ENCODE measurements around the gene APOBR.
"Not testable (repeated sequence)": the region's sequence is repeated elsewhere in the genome, so short reads cannot be mapped to it uniquely, and the experiment has no call there.

APOBR gene

DNA sequence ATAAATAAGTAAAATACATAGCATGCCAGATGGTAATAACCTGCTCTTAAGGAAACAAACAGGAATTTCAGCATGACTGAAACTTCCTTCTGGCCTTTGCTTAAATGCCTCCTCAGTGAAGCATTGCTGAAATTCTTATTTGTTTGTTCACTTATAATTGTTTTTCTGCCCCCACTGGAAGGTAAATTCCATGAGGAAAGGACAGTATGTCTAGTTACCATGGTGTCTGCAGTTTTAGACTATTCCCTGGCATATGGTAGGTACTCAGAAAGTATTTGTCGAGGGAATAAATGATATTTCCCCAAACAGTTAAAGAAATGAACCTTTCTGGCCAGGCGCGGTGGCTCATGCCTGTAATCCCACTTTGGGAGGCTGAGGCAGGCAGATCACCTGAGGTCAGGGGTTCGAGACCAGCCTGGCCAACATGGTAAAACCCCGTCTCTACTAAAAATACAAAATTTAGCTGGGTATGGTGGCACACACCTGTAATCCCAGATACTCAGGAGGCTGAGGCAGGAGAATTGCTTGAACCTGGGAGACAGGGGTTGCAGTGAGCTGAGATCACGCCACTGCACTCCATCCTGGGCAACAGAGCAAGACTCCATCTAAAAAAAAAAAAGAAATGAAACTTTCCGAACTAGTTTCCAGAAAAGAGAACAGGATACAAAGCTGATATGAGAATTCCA, 32.8 kb downstream of the APOBR start:
- DNase-seq, result not testable (repeated sequence)

DNA sequence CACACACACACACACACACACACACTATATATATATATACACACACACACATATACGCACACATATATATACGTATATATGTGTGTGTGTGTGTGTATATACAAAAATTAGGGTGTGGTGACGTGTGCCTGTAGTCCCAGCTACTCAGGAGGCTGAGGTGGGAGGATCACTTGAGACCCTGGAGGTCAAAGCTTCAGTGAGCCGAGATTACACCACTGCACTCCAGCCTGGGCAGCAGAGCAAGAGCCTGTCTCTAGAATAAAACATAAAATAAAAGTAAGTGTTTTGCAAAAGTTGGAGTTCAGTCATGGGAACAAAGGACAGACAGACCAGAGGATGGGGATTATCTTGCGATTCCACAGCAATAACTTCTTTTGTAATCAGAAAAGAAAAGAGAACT, 33.5 kb downstream of the APOBR start:
- DNase-seq, result no peak

DNA sequence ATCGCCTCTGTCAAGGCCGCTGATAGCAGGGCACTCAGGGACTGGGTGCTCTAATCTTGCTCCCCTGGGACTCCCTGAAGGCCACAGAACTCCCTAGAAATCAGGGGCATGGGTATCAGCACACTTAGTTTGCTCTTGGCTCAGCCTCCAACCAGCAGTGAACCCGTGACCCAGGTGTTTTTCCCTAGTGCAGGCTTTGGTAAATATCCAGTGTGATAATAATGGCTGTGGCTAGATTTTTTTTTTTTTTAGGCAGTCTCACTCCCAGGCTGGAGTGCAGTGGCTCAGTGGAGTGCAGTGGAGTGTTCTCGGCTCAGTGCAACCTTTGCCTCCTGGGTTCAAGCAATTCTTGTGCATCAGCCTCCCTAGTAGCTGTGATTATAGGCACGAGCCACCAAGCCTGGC, 34.0 kb downstream of the APOBR start:
- DNase-seq, result no peak

DNA sequence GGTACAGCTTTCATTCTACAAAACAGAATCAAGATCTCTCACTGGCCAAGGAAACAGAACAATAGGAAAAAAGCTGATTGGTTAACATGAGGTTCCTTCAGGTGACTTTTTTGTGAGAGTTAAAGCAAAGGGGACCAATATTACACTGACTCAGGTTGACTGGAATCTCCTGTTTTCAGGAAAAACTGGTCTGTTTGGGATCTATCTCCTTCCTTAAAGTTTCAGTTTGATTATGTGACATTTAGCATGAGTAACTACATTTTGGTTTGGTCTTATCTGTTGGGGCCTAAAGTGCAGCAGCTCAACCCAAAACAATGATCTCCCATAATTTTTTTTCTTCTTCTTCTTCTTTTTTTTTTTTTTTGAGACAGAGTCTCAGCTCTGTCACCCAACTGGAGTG, 34.7 kb downstream of the APOBR start:
- DNase-seq, result no peak

DNA sequence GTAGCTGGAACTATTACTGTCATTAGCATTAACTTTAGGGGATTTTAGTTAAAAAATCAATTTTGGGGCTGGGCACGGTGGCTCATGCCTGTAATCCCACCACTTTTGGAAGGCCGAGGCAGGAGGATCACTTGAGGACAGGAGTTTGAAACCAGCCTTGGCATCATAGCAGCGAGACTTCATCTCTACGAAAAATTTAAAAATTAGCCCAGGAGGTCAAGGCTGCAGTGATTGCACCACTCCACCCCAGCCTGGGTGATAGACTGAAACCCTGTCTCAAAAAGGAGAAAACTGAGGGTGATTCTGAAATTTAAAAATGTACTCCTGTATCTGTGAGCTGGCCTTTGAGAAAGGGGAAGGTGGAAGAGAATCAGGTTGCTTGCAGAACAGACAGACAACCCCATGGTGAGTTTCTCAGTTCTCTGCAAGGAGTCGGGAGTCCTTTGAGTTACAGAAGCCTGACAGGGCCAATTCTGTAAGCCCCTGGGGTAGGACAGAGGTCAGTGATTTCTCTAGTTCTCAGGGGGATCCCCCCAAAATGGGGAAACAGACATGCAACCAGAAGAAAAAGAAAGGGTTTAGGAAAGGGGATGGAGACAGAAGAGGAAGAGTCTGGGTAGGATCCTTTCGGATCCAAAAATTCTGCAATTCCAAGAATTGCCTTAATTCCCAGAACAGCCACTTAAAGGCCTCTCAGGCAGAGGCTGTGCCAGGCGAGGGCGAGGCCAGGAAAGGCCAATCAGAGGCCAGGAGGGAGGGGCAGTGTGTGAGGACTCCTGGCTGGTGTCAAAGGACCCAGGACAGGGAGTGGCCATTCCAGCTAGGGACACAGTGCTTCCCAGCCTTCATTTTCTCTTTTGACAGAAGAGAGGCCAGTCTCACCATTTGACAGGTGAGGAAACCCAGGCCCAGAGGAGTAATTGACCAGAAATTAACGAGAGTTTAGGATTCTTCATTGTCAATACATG, 37.6 kb downstream of the APOBR start:
- DNase-seq, result no peak

DNA sequence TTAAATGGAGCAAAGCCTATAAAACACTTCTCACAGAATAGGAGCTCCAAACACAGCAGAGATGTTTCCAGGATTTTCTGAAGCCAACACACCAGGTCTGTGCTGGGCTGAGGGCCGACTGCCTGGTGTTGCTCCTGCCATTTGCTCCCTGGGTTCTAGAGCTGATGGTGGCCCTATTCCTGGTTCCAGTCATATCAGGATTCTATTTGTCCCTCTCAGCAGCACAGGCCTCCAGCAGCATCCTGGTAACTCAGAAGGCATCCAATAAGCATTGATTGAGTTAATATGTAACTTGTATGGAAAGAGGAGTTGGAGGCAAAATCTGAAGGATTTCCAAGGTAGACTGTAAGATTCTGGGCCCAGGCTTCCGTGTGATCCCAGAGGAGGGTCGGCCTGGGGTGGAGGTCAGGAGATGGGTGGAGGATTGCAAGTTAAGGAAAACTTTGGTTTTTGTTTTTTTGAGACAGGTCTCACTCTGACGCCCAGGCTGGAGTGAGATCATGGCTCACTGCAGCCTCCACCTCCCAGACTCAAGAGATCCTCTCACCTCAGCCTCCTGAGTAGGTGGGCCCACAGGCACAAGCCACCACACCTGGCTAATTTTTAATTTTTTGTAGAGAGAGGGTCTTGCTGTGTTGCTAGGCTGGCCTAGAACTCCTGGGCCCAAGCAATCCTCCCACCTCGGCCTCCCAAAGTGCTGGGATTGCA, 38.7 kb downstream of the APOBR start:
- DNase-seq, result no peak

DNA sequence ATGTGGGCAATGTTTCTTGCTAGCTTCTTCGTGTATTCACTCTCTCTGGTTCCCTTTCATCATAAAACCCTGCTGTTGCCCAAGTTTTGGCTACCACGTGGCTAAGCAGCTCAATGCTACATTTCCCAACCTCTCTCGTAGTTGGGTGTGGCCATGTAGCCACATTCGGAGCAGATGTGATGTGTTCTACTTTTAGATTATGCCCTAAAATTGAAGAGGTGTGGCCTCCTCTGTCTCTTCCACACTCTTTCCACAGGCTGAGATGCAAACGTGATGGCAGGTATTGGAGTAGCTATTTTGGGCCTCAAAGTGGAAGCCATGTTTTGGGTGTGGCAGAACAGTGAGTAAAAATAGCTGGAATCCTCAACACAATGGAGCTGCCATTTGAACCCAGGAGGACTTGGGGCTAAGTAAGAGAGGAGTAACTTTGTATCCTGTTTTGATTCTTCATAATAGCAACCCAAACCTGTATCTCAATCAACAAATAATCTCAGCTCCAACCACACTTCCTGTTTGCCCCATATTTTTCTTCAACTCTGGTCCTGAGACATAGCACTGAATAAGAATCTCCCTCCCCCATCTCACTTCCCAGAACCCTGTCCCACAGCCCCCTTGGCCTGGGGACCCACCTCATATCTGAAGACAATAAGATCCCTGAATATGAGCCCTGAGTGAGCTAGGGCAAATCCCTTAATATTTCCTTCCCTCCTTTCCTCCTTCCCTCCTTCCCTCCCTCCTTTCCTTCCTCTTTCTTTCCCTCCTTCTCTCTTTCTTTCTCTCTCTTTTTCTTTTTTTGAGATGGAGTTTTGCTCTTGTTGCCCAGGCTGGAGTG, 40.3 kb downstream of the APOBR start:
- peak; percentile 53 for DNase-seq

DNA sequence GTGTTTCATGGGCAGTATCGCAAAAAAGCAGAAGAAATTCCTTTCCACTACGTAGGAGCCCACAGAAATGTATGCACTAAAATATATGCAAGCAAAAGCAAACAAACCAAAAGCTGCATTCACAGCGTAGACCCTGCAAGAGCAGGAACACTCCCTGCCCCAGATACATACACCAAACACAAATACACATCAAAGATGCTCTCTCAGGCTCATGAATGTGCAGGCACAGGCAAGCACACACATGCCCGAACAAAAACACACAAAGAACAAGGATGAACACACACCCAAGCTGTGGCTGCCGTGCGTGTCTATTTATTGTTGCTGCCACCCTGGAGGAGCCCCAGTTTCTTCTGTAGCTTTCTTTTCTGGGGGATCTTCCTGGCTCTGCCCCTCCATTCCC, 42.6 kb downstream of the APOBR start:
- no peak for DNase-seq

DNA sequence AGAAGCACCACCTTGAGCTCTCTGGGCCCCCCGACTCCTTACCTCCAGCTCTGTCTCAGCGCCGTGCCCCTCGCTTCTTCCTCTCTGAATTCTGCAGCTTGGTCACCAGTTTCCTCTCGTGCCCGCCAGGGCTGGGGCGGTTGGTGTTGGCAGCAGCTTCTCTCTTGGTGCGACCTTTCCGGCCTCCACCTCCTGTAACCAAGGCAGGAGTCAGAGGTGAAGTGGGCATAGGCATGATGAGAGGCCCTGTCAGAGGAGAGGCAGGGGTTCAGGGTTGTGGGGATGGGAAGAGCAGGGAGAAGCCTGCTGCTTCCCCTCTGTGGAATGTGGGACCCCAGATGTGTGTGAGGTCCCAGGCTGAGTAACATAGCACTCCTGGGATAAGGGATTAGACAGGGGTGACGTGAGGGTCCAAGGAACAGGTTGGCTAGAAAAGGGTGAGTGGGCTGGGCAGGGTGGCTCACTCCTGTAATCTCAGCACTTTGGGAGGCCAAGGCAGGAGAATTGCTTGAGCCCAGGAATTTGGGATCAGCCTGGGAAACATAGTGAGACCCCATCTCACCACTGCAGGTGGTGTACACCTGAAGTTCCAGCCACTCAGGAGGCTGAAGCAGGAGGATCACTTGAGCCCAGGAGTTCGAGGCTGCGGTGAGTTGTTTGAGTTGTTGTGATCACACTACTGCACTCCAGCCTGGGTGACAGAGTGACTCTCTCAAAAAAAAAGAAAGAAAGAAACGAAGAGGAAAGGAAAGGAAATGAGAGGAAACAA, 43.7 kb downstream of the APOBR start:
- no peak for DNase-seq

DNA sequence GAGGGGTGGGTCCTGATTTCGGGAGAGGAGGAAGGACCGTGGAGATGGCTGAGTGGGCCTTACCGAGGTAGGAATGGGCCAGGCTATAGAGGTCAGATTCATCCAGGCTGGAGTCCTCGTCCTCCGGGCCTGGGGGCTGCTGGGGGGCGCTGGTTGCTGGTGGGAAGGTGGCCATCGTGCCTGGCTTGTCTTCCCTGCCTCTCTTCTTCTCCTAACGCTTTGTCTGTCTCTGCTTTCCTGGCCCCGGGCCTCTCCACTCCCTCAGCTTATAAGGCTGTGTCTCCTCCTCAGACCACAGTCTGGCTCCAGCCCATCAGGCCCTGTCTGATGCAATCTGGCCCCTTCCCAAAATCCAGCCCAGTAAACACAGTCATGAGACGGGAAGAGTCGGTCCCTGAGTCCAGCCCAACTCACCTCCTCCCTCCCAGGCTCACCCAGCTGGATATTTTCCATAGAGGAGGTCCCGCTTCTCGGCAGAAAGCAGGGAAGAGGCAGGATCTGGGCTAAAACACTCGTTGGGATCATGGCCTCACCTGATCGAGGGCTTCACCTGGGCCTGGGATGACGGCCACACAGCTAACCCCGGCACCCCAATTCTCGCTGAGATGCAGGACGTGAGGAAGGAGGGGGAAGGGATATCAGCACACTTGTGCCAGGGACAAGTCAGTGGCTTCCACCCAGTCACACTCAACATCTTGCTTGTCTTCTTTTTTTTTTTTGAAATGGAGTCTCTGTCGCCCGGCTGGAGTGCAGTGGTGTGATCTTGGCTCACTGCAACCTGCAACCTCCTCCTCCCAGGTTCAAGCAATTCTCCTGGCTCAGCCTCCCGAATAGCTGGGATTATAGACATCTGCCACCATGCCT, 44.5 kb downstream of the APOBR start, which contains the start of gene NUPR1:
Gene NUPR1 (minus strand): TSS at position 242 of the 864 bp plus-strand sequence. CDS start 67 bp downstream, at position 175.
- DNase-seq, result no peak

DNA sequence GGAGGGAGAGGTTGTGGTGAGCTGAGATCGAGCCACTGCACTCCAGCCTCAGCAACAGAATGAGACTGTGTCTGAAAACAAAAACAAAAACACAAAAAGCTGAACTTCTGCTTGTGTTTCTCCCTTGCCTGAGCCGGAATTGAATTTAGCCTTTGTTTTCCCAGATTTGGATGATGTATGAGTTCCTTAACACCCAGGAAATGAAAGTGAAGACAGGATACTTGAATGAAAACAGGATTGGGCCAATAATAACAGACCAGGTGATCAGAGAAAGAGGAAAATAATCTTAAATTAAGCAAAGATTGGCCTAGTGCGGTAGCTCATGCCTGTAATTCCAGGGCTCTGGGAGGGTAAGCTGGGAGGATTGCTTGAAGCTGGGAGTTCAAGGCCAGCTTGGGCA, 45.9 kb downstream of the APOBR start:
- no peak for DNase-seq

DNA sequence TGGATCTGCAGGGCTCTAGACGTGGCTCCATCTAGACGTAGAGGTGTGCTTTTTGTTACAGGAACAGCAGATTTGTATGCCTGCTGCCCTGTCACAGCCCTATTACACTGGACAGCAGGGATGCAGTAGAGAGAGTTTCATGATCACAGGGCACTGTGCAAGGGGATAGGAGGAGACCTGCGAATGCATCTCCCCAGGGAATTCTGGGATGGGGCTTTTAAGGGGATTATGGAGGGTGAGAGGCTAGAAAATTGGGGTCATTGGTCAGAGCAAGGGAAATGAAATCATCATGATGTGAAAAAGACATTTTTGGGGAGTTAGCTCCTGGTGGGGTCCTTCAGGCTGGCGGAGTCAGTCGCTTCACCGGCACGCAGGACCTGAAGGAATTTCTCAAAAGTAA, 48.2 kb downstream of the APOBR start:
- DNase-seq, result no peak

DNA sequence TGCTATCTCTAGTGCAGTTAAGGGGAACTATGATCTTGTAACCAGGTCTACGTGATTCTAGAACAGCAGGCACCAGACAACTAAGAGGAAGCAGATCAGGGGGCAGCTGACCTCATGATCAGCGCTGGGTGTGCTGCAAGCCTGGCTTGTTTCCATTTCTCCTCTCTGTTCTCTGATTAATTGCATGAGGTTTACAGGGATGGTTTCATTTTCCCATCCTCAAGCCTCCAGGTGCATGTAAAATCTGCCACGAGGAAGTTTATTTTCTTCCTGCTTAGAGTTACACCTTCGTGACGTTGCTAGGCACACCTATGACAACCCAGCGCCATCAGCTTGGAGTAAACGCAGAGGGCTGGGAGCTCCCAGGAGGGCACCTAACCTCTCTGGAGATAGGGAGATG, 48.6 kb downstream of the APOBR start:
- DNase-seq, result no peak

DNA sequence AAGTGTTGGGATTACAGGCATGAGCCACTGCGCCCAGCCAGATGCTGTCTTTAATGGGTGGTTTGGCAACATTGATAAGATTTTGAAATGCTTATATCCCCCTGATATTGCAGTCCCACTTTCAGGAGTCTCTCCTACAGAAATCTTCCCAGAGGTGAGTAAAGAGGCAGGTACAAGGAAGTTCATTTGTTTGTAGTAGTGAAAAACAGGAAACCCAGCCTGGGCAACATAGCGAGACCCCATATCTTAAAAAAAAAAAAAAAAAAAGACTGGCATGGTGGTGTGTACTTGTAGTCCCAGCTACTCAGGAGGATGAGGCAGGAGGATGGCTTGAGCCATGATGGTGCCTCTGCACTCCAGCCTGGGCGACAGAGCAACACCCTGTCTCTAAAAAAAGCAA, 50.6 kb downstream of the APOBR start:
- DNase-seq, result no peak

DNA sequence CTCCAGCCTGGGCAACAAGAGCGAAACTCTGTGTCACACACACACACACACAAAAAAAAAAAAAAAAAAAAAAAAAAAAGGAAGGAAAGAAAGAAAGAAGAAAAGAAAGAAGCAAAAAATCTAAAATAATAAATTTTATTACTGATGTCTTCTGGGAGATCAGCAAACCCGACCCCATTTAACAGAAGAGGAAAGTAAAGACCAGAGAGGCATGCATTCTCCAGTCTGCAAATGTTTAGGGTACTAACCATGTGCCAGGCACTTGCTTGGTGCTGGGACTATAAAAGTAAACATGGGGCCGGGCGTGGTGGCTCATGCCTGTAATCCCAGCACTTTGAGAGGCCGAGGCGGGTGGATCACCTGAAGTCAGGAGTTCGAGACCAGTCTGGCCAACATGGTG, 51.5 kb downstream of the APOBR start:
- DNase-seq, result not testable (repeated sequence)

DNA sequence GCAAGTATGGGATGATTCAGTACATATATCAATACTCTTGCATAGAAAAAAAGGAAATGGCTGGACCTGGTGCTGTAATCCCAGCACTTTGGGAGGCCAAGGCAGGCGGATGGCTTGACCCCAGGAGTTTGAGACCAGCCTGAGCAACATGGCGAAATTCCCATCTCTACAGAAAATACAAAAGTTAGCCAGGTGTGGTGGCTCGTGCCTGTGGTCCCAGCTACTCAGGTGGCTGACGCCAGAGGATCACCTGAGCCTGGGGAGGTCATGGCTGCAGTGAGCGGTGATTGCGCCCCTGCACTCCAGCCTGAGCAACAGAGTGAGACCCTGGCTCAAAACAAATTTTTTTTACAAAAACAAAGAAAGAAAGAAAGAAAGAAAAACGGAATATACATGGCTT, 52.2 kb downstream of the APOBR start:
- no peak for DNase-seq

DNA sequence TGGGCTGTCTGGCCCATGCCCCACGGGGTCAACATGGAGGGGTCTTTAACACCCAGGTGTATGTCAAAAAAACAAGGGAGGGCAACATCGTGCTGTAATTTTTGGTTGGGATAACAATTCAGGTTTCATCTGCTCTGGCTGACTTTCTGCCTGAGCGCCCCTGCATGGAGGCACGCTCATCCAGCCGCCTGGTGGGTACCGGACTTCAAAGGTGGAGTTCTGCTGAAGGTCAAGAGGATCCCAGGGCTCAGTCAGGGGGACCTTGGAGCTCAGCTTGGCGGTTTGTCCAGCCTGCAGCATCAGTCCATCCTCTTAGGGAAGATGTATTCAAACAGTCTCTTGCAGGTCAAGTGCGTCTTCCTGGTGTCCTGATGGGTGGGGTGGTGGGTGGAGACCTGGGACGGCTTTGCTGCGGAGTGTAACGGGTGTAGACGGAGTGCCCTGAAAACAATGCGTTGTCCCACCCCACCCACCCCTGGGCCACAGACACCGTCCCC, 53.9 kb downstream of the APOBR start:
- DNase-seq, result no peak

Measured in central memory CD4-positive, alpha-beta T cell (primary cell).